Activated CD8-positive, alpha-beta memory T cell treated with anti-CD3 and anti-CD28 coated beads for 1 hour (primary cell): Measurements from ENCODE around the gene PTCH2.

ENCODE experiments used
- DNase-seq, 2 donors: peaks; one replicate each; pipeline ENCODE4 v3.0.0-alpha.2; 2020; ENCODE audit warnings: low read depth in 1 of 2; ENCODE audit errors: extremely low read depth in 1 of 2

Gene PTCH2, protein sequence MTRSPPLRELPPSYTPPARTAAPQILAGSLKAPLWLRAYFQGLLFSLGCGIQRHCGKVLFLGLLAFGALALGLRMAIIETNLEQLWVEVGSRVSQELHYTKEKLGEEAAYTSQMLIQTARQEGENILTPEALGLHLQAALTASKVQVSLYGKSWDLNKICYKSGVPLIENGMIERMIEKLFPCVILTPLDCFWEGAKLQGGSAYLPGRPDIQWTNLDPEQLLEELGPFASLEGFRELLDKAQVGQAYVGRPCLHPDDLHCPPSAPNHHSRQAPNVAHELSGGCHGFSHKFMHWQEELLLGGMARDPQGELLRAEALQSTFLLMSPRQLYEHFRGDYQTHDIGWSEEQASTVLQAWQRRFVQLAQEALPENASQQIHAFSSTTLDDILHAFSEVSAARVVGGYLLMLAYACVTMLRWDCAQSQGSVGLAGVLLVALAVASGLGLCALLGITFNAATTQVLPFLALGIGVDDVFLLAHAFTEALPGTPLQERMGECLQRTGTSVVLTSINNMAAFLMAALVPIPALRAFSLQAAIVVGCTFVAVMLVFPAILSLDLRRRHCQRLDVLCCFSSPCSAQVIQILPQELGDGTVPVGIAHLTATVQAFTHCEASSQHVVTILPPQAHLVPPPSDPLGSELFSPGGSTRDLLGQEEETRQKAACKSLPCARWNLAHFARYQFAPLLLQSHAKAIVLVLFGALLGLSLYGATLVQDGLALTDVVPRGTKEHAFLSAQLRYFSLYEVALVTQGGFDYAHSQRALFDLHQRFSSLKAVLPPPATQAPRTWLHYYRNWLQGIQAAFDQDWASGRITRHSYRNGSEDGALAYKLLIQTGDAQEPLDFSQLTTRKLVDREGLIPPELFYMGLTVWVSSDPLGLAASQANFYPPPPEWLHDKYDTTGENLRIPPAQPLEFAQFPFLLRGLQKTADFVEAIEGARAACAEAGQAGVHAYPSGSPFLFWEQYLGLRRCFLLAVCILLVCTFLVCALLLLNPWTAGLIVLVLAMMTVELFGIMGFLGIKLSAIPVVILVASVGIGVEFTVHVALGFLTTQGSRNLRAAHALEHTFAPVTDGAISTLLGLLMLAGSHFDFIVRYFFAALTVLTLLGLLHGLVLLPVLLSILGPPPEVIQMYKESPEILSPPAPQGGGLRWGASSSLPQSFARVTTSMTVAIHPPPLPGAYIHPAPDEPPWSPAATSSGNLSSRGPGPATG

DNA sequence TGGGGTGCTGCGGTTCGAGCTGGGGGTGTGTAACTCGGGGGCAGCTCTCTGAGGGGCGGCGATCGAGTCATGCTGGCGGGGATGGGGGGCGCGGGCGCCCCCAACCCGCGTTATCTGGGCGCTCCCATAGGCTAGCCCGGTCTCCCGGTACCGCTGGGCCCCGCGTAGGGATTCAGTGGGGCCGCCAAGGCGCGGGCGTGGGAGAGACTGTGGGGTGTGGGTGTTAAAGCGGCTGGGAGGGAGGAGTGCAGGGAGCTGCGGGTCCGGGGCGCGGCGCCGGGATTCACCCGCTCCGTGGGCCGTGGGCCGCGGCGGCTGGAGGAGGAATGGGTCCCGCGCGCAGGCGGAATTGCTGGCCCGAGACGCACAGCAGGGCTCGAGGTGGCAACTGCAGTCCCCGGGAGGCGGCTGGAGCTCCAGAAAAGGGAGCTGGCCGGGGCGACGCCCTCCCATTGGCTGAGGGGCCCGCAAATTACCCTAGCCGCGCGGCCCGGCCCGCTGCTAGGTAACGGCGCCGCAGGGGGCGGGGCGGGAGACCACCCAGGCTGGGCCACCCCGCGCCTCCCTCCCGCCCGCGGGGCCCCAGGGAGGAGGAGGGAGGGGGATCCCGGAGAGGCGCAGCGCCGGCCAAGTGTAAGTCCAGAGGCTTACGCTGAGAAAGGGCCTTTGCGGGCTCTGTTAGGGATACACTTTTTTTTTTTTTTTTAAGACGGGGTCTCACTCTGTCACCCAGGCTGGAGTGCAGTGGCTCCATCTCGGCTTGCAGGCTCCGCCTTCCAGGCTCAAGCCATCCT lies at the start of gene PTCH2:
Gene PTCH2, minus strand, starts transcription at position 392 of the 794 bp plus-strand sequence. Its CDS starts 321 bp downstream, at position 71.
- peak in 1 of 2 donors; percentile 12 for DNase-seq

DNA sequence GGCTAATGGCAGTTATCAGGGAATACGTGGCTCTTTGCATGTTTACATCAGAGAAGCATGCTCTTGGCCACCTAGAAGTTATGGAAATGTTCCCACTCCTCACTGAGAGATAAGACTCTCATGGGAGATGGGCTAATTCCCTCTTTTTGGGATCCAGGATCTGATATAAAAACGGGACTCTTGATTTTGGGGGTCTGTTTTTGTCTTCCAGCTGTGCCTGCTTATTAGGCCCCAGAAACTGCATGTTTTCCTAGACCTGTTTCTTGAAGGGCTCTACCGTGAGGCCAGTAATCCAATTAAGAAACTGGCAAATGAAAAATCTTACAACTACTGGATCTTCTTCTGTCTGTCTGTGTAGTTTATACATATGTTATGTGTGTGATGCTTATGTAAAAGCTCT lies 47.0 kb upstream of the PTCH2 start:
- DNase-seq = no peak

DNA sequence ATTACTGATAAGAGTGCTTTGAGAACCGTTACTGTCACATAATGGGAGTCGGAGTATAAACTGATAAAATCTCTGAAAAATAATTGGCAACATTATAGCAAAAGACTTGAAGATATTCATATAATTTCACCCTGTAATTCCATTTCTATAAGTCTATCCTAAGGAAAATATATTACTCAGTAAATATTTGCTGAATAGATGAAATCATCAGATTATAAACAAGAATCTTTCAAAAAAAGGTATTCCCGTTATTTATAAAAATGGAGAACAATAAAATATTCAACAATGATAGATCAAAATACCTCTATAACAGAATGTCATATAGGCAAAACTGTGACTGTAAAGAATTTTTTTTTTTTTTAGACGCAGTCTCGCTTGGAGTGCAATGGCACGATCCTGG lies 42.4 kb upstream of the PTCH2 start:
- DNase-seq = no peak

DNA sequence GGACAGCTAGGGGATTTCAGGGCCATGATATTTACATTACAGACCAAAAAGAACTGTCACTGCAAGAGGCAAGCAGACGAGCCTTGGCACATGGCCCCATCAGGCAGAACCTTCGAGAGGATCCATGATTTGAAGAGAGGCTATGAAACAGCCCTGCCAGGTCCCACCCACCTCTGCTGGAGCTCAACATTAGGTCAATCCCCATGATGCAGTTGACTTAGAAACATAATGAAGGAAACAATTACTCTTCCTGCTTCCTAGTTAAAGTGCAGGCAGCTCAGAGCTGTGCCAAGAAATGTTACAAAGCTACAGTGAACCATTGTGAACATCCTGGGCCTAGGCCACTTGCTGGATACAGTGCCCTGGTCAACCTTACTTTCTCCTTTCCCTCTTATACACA lies 41.7 kb upstream of the PTCH2 start:
- DNase-seq = no peak

DNA sequence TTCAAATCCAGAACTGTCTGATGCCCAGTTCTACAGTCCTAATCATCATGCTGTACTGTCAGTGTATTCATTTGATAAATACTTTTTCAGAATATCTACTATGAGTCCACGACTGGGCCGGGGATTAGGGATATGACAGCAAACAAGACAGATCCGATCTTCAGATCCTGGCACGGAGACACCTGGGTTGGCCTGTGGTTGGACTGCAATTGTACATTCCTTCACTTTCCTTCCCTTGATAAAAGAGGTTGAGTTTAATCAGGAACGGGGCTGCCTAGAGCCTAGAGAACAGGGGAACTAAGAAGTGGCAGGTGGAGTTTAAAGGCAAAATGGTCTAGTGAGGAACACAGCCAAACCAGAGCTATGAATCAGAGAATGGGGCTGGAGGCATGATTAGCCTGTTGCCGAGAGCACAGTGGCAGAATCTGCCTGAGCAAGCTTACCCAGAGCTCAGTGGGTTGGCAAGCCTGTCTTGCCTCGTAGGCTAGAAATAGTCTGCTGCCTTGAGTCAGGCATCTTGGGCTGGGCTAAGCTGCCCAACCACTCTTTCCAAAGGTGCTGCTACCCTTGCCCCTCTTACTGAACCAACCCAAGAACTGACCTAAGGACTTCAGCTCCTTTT lies 38.1 kb upstream of the PTCH2 start:
- no peak for DNase-seq

DNA sequence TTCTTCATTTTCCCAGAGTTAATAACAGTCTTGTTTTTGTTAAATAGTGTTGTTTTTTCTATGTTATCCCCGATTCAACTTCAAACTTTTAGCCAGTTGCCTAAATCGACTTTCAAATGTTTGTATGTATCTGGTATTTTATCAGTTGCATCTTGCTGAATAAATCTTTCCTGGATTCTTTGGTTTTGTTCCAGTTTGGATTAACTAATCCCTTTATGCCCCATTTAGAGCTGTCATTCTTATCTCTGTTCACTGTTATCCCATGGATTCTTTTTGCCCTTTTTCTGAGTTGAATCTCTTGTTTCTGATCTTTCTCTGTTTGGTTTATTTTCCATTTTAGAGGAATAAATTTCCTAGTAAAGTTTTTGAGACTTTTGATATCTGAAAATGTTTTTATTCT lies 31.1 kb upstream of the PTCH2 start:
- no peak for DNase-seq

DNA sequence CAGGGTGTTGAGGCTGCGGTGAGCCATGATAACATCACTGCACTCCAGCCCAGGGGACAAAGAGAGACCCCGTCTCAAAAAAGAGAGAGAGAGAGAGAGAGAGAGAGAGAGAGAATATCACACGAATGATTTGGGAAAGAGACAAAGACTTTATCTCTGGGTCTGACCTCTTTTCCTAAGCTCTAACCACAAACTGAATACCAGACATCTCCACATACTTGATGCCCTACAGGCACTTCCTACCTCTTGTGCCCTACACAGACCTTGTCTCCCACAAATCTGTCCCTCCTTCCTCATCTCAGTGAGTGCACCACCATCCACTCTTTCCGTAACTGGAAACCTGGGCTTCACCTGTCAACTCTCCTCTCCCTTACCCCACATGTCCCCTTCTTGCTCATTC lies 27.0 kb upstream of the PTCH2 start:
- DNase-seq = no peak

DNA sequence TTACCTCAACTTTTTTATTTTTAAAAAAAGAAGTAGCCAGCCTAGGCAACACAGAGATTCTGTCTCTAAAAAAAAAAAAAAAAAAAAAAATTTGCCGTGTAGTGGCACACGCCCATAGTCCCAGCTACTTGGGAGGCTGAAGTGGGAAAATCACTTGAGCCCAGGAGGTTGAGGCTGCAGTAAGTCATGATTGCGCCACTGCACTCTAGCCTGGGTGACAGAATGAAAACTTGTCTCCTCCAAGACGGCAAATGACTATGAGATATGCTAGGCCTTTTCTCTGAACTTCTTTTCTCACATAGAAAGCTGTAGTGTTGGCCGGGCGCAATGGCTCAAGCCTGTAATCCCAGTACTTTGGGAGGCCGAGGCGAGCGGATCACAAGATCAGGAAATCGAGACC lies 24.7 kb upstream of the PTCH2 start:
- no peak for DNase-seq

DNA sequence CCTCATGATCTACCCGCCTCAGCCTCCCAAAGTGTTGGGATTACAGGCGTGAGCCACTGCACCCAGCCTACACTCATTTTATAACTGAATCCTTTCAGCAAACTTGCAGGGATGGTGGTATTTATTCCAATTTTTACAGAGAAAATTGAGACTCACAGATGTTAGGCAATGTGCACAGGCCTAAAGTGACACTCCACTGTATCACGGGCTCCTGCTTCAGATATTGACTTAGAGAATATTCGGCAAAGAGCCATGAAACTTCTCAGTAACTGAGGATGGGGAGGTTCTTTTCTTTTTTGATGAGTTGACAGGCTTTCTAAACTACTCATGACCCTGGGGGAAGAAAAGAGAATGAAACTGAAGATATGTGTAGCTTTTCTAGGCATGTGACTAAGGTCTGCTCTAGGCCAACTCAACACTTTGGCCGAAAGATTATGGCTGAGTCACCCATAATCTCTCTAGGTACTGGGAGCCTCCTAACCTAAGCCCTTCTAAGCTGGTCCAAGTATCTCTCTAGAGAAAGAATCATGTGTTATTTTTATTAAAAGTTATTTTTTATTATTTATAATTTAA lies 19.9 kb upstream of the PTCH2 start:
- DNase-seq = no peak

DNA sequence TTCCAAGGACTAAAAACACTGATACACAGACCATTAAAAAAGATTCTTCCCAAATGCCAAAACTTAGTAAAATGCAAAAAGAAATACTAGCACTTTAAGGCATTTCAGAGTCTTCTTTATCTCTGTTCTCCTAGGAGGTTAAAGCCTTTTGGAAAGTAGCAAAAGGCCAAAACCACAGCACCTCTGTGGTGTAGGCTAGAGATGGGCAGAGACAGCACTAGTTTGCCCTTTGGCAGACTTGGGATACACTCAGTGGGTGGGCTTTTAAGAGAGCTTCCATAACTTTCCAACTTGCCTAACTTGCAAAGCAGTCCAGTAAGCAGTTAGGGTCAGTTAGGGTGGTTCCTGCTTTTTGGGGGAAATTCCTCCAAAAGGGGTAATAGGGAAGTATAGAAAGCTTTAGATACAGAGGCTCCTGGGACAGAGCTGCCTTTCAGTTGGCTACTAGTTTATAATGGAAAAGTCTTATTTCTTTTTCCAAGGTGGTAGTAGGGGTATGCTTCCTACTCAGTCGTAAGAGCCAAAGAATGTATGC lies 17.9 kb upstream of the PTCH2 start:
- DNase-seq = no peak

DNA sequence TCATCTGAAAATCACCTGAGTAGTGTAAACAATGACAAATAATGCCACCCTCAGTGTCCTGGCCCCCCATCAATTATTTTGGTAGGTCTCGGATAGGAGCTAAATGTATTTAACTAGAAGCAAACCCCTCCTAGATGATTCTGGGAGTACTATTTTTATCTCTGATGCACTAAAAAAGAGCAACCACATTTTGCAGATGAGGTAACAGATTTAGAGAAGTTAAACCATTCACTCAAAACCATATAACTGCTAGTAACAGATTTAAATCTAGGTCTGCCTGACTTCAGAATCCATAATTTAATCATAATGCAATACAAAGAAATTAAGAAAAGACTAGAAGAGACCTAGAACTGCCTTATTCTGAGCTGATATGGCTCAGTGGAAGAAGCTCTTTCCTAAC lies 17.3 kb upstream of the PTCH2 start:
- DNase-seq = no peak

DNA sequence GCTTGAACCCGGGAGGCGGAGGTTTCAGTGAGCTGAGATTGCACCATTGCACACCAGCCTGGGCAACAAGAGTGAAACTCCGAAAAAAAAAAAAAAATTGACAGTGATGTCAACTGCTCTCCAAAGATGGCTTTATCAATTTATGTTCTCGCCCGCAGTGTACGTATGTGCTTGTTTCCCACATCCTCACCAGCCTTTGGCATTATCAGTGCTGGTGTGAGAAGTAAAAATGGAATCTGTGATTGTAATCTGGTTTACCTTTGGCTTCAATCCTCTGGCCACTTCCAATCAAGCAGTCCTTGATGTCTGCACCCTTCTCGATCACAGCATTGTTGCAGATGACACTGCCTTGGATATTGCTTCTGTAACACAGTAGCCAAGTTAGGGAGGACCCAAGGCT lies 14.4 kb upstream of the PTCH2 start:
- no peak for DNase-seq

DNA sequence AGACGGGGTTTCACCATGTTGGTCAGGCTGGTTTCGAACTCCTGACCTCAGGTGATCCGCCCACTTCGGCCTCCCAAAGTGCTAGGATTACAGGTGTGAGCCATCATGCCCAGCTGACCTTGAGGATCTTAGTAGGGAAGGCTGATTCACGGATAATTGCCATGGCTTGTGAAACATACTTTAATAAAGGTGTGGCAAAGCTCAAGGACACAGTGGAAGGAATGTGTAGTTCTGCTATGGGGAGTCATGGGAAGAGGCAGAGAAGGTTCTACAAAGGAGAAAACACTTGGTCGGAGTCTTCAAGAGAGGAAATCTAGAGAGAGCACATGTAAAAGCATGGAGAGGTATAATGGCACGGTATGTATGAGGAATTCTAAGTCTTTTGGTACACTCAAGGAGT lies 12.7 kb upstream of the PTCH2 start:
- no peak for DNase-seq

DNA sequence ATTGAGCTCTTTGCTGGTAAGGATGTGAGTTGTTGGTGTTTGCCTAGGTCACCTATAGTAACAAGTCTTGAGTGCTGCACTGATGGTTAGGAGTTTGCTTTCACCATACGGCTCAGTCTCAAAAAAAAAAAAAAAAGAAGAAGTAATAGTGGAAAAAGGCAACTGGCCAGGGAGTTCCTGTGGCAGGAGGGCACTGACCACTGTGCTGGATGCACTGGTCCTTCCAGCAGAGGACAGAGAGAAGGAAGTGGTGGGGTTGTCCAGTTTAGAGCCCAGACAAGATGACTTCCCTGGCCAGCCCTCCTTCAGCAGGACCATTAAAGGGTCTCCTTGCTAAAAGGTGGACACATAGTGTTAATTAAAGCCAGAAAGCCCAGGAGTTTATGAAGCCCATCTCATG lies 11.9 kb upstream of the PTCH2 start:
- DNase-seq = no peak

DNA sequence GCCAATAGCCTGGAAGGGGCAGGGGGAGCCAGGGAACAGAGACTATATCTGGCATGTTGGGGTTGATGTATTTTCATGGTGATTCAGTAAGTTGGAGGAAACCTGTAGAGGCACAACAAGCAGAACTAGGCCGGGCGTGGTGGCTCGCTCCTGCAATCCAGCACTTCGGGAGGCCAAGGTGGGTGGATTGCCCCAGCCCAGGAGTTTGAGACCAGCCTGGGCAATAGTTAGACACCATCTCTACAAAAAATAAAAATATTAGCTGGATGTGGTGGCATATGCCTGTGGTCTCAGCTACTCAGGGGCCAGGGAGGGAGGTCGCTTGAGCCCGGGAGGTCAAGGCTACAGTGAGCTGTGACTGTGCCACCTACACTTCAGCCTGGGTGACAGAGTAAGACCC lies 10.1 kb upstream of the PTCH2 start:
- DNase-seq = no peak

DNA sequence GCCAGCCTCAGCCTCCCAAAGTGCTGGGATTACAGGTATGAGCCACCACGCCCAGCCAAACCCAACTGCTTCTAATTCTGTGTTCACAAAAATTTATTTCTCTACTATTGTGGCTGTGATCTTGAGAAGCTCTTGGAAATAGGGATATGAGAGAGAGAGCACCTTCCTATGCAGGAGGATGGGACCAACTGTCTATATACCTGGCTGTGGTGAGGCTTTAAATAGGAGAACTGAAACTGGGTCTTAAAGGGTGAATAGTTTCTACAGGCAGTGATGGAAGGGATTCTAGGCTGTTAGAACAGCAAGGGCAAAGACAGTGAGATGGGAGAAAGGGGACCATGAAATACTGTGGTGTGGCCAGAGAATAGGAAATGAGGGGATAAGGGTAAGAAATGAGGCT lies 8.3 kb upstream of the PTCH2 start:
- DNase-seq = no peak

DNA sequence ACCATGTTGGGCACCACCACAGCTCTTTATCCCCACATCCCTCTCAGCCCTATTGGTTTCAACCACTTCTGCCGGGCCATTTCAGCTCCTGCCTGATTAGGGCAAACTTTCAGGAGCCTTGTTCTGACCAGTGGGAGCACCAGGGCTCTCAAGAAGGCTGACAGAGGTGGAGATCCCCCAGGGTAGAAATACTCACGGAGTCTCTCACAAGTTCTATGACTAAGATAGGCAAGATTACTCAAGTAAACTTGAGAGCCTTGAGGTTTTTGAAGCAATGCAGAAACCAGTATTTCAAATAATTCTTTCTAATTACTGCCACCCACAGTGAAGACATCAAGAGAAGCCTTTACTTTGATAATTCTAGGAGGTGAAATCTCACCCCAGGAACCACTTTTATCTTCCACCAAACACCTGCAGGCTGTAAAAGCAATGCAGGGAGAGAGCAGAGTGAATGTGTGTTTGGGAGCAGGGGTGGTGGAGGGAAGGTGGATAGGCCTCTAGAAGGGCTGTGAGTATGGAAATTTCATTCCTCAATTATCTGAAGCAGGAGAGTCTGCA lies 6.6 kb upstream of the PTCH2 start:
- no peak for DNase-seq

DNA sequence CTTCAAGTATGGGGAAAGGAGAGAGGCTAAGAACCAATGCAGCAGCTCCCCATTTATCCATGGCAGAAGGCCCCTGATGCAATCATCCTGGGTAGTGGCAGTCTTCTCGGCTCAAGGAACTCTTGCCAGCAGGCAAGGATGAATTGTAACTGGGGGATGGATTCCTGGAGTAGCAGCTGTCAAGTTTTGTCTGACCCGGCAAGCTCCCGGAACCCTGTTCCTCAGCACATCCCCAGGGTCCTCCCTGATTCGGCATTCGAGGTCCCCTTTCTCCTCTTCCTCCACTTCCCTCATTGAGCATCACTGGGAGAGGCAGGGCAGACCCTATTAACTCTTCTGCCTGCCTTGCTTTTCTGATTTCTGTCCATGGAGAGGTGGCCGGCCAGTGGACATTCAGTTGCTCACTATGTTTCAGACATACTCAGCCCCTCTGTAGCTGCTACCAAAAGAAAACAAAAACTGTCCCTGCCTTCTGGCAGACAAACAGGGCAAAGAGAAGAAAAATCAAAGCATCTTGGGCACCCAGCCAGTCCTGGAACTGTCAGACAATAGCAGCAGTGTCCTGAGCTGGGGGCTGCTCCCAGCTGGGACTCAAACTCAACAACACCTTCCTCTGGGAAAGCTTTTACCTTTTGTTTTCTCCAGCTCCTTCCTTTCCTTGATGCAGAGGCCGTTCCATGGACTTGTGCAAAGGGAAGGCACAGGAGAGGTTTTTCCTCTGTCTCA lies 5.6 kb upstream of the PTCH2 start:
- DNase-seq = no peak

DNA sequence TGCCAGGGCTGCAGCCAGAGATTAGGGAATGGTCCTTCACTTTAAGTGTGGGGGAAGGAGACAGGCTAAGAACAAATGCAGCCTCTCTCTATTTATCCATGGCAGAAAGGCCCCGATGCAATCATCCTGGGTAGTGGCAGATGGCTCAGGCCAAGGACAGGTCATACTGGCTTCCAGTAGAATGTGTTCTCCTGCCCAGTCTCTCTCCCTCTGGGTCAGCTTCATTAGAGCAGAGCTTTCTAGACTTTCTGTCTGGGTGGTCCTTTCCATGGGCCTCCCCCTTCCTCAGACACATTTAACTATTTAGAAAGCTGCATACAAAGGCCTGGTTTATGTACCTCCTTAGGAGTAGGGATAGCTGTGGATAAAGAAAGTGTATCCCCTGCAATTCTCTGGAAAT lies 4.8 kb upstream of the PTCH2 start:
- DNase-seq = no peak
